Caco-2 (cell line): Measurements from ENCODE around the gene STRBP. TPM values are rescaled to one million over a fixed set of nuclear protein-coding genes. Genes with fewer than 3 reads are reported as not detected.
"Not testable (repeated sequence)": the region's sequence is repeated elsewhere in the genome, so short reads cannot be mapped to it uniquely, and the experiment has no call there.

Source experiments
- BruUV-seq: library from RNA; stranded (reverse); fragments of 400-500 nt; replicated peaks from 2 replicates; lab custom pipeline; 2021; lab: Mats Ljungman, UMichigan
- CTCF ChIA-PET: fragments of 300-600 bp; sonication (Branson Sonifier 250); formaldehyde crosslinking; loops from one replicate; lab custom pipeline; 2022; ENCODE audit warnings: antibody characterized with exemption; lab: Charles Lee
- POLR2A ChIA-PET: fragments of 300-600 bp; sonication (Branson Sonifier 250); formaldehyde crosslinking; loops from one replicate; lab custom pipeline; 2022; ENCODE audit warnings: antibody characterized with exemption; lab: Charles Lee
- DNase-seq, 2 experiments: peaks; one replicate each; pipeline versions ENCODE4 v3.0.0 to v3.0.0-alpha.2; 2020 to 2022
- H3K27me3 ChIP-seq: replicated peaks from 2 replicates; pipeline ENCODE4 v1.6.0; 2011; ENCODE audit warnings: low read length; ENCODE audit not compliant: control insufficient read depth, insufficient read depth
- H3K36me3 ChIP-seq: 2 replicates; pipeline ENCODE4 v1.5.1; 2011; ENCODE audit warnings: low read length; ENCODE audit not compliant: control insufficient read depth, insufficient read depth
- H3K4me1 ChIP-seq: fragments of 250-450 bp; sonication (Bioruptor Pico); 2 replicates; pipeline ENCODE4 v1.5.1; 2020; ENCODE audit warnings: mild to moderate bottlenecking
- H3K4me3 ChIP-seq: 2 replicates; pipeline ENCODE4 v1.5.1; 2011; ENCODE audit warnings: low read depth, mild to moderate bottlenecking, control low read depth, low read length
- H3K9me3 ChIP-seq: fragments of 250-450 bp; sonication (Bioruptor Pico); 2 replicates; pipeline ENCODE4 v1.5.1; 2020; ENCODE audit warnings: mild to moderate bottlenecking, moderate library complexity
- H3K27ac Mint-ChIP-seq: one replicate; pipeline ENCODE4 v1.8.0; 2022; ENCODE audit warnings: mixed read lengths; ENCODE audit not compliant: unreplicated experiment
- H3K27me3 Mint-ChIP-seq: one replicate; pipeline ENCODE4 v1.8.0; 2022; ENCODE audit warnings: mixed read lengths; ENCODE audit not compliant: insufficient read depth, unreplicated experiment
- H3K36me3 Mint-ChIP-seq: one replicate; pipeline ENCODE4 v1.8.0; 2022; ENCODE audit warnings: mild to moderate bottlenecking, mixed read lengths; ENCODE audit not compliant: insufficient read depth, unreplicated experiment
- H3K4me1 Mint-ChIP-seq: one replicate; pipeline ENCODE4 v1.8.0; 2022; ENCODE audit warnings: low read depth, mixed read lengths; ENCODE audit not compliant: unreplicated experiment
- H3K4me3 Mint-ChIP-seq: one replicate; pipeline ENCODE4 v1.8.0; 2022; ENCODE audit warnings: mild to moderate bottlenecking, moderate library complexity, mixed read lengths; ENCODE audit not compliant: unreplicated experiment
- H3K9me3 Mint-ChIP-seq: one replicate; pipeline ENCODE4 v1.8.0; 2022; ENCODE audit warnings: mixed read lengths; ENCODE audit not compliant: unreplicated experiment
- intact Hi-C: fragments of 100-400 bp; cut with micrococcal nuclease; formaldehyde crosslinking; loops from one replicate; pipeline ENCODE4 v1.10.0; 2022; ENCODE audit not compliant: unreplicated experiment
- total RNA-seq: library from RNA; stranded (reverse); gene quantifications from 2 replicates; pipeline ENCODE4 v1.2.3, GENCODE V29; 2022
- TF ChIP-seq, protein P1 (sequence below), 2 experiments: fragments of 200-600 bp in 1 of 2; IDR thresholded peaks; 1 replicate in 1 of 2; 2 replicates in 1 of 2; pipeline versions ENCODE4 v1.5.1 to v1.8.0; 2011 to 2022; ENCODE audit warnings: antibody characterized with exemption in 1 of 2, control low read depth in 1 of 2, inconsistent platforms in 1 of 2, low read depth in 1 of 2, low read length in 1 of 2, mild to moderate bottlenecking in 1 of 2, moderate library complexity in 1 of 2; ENCODE audit not compliant: insufficient read depth in 1 of 2, severe bottlenecking in 1 of 2, unreplicated experiment in 1 of 2

Gene STRBP
- total RNA-seq, 1 experiment from 2014 or later: 43.5 TPM

DNA sequence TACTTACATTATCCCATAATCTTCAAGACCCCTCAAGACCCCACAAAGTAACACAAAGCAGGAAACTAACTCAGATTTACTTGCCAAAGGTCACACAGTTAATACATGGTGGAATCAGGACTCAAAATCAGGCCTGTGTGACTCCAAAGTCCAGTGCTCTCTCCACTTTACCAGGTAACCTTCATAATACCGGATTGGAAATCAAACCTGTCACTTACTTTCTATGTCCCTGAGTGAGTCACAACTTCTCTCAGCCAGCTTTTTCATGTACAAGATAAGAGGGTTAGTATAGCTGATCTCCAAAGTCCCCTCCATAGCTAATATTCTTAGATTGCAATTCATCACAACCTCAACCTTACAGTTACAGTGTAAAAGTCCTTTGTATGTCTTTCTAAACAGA, 17.1 kb downstream of the STRBP start:
- no peak overlapping the region for H3K27ac Mint-ChIP-seq
- H3K4me3 Mint-ChIP-seq: no peak overlapping the region
- no peaks in the 10 kb centered on the region for H3K36me3 Mint-ChIP-seq
- Histone ChIP-seq H3K4me3 (no peak overlapping the region), H3K27me3 (no peaks in the 10 kb centered on the region), H3K9me3 (no peaks in the 10 kb centered on the region), H3K4me1 (no peaks in the 10 kb centered on the region), H3K36me3 (no peaks in the 10 kb centered on the region)
- ChIA-PET POLR2A (no interaction called here), CTCF (no interaction called here)
- BruUV-seq: no TSS peak
- intact Hi-C loops: no loop called here
- no peak for DNase-seq
- H3K9me3 Mint-ChIP-seq: no peaks in the 10 kb centered on the region
- TF ChIP-seq, protein P1, sequence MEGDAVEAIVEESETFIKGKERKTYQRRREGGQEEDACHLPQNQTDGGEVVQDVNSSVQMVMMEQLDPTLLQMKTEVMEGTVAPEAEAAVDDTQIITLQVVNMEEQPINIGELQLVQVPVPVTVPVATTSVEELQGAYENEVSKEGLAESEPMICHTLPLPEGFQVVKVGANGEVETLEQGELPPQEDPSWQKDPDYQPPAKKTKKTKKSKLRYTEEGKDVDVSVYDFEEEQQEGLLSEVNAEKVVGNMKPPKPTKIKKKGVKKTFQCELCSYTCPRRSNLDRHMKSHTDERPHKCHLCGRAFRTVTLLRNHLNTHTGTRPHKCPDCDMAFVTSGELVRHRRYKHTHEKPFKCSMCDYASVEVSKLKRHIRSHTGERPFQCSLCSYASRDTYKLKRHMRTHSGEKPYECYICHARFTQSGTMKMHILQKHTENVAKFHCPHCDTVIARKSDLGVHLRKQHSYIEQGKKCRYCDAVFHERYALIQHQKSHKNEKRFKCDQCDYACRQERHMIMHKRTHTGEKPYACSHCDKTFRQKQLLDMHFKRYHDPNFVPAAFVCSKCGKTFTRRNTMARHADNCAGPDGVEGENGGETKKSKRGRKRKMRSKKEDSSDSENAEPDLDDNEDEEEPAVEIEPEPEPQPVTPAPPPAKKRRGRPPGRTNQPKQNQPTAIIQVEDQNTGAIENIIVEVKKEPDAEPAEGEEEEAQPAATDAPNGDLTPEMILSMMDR (IDR thresholded peaks at IDR 0.05; ENCODE audit: insufficient read depth in 1 of 2, low read depth in 1 of 2, low read length in 1 of 2, severe bottlenecking in 1 of 2, unreplicated experiment in 1 of 2): no peak
- peaks cover 8% of the 10 kb centered on the region for H3K4me1 Mint-ChIP-seq
- H3K27me3 Mint-ChIP-seq: no peaks in the 10 kb centered on the region

DNA sequence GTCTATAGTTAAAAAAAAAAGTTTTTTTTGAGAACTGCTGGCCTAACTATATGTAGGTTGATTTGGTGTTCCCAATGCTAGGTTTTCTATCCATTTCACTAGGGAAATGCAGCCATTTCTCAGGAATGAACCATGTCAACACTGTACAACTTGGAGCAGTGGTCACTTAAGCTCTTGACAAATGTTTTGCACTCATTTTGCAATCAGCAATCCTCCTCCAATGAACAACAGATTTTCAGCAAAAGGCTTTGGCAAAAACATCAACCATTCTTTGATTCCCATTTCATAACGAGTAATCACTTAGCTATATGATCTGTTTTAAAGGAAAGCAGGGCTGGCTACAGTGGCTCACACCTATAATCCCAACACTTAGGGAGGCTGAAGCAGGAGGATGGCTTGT, 17.9 kb downstream of the STRBP start:
- no peaks in the 10 kb centered on the region for H3K27me3 ChIP-seq
- ChIA-PET CTCF (no interaction called here), POLR2A (no interaction called here)
- no peak for DNase-seq
- no peak overlapping the region for H3K4me3 Mint-ChIP-seq
- peaks cover 8% of the 10 kb centered on the region for H3K4me1 Mint-ChIP-seq
- H3K27ac Mint-ChIP-seq: no peak overlapping the region
- no peak overlapping the region for H3K4me3 ChIP-seq
- H3K4me1 ChIP-seq: no peaks in the 10 kb centered on the region
- no peaks in the 10 kb centered on the region for H3K36me3 ChIP-seq
- intact Hi-C loops: no loop called here
- TF ChIP-seq, protein P1 (IDR thresholded peaks at IDR 0.05; ENCODE audit: insufficient read depth in 1 of 2, low read depth in 1 of 2, low read length in 1 of 2, severe bottlenecking in 1 of 2, unreplicated experiment in 1 of 2): no peak
- no peaks in the 10 kb centered on the region for H3K36me3 Mint-ChIP-seq
- H3K27me3 Mint-ChIP-seq: no peaks in the 10 kb centered on the region
- no peaks in the 10 kb centered on the region for H3K9me3 Mint-ChIP-seq
- no TSS peak for BruUV-seq
- H3K9me3 ChIP-seq: no peaks in the 10 kb centered on the region

DNA sequence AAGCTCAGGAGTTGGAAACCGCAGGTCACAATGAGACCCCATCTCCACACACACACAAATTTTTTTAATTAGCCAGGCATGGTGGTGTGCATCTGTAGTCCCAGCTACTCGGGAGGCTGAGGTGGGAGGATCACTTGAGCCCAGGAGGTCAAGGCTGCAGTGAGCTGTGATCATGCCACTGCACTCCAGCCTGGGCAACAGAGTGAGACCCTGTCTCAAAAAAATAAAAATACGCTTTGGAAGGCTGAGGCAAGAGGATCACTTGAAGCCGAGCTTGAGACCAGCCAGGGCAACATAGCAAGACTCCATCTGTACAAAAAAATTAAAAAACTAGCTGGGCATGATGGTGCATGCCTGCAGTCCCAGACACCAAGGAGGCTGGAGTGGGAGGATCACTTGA, 19.2 kb downstream of the STRBP start:
- H3K4me3 Mint-ChIP-seq, H3K9me3 ChIP-seq, H3K4me1 ChIP-seq, H3K27me3 ChIP-seq, H3K36me3 ChIP-seq, H3K36me3 Mint-ChIP-seq, intact Hi-C loops, H3K27ac Mint-ChIP-seq, BruUV-seq, H3K4me1 Mint-ChIP-seq, H3K4me3 ChIP-seq, H3K9me3 Mint-ChIP-seq, DNase-seq, H3K27me3 Mint-ChIP-seq, POLR2A ChIA-PET: not testable (repeated sequence)
- CTCF ChIA-PET: interaction anchor here (0.6 kb wide), 1 partner anchor 20 kb away, joined by 3 read pairs; no protein-coding TSS in a partner anchor

DNA sequence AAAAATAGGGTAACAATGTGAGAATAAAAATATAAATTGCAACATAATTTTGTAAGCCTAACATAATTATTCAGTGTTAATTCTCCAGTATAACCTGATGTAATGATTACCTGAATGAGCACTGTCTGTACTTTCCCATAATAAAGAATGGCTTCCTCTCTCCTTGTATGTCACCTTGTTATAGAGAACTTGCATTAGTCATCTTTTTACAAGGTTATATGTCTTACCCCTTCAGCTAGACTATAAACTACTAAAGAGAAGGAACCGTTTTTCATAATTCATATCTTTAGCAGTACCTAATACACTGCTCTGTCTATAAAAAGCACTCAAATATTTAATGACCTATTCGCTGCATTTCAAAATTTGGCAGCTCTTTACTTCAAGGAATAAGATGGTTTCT, 19.8 kb downstream of the STRBP start:
- no peaks in the 10 kb centered on the region for H3K27me3 ChIP-seq
- H3K9me3 ChIP-seq: no peaks in the 10 kb centered on the region
- intact Hi-C loops: no loop called here
- H3K36me3 ChIP-seq: no peaks in the 10 kb centered on the region
- no peaks in the 10 kb centered on the region for H3K4me1 ChIP-seq
- no peaks in the 10 kb centered on the region for H3K36me3 Mint-ChIP-seq
- TF ChIP-seq, protein P1 (IDR thresholded peaks at IDR 0.05; ENCODE audit: insufficient read depth in 1 of 2, low read depth in 1 of 2, low read length in 1 of 2, severe bottlenecking in 1 of 2, unreplicated experiment in 1 of 2): no peak
- H3K4me3 ChIP-seq: no peak overlapping the region
- ChIA-PET CTCF (interaction anchor here (0.6 kb wide), 1 partner anchor 20 kb away, joined by 3 read pairs; no protein-coding TSS in a partner anchor), POLR2A (no interaction called here)
- peaks cover 8% of the 10 kb centered on the region for H3K4me1 Mint-ChIP-seq
- DNase-seq: no peak
- no TSS peak for BruUV-seq
- no peak overlapping the region for H3K4me3 Mint-ChIP-seq
- H3K9me3 Mint-ChIP-seq: no peaks in the 10 kb centered on the region
- H3K27ac Mint-ChIP-seq: no peak overlapping the region
- no peaks in the 10 kb centered on the region for H3K27me3 Mint-ChIP-seq
